ENCODE data around the gene FAM221B.

FAM221B gene, protein sequence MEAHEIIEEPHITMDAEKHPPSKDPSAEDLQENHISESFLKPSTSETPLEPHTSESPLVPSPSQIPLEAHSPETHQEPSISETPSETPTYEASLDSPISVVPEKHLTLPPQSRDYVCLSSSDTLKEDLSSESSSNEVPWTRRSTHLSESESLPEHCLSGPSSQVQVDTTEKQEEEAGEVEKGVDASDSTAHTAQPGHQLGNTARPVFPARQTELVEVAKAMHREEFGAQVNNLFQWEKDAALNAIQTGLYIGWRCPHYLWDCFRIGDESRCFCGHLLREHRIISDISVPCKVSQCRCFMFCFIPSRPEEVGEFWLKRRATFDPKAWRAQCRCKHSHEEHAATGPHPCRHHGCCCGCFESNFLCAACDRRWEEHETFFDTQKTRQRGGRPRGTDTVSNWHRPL

DNA sequence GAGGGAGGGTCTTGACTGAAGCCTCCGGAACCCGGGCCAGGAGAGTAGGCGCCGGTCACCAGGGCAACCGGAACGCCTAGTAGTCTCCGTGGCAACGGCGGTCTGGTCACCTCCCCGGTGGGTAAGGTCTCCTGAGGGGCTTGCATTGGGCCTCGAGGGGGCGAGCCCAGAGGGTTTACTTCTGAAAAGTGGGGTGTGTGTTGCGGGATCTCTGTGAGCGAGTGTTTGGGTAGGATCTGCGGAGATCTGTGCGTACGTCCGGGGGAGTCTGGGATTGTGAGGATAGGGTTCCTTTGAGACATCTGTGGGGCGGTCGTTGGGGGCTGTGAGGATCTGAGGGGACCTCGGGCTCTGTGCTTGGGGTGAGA, at the start of gene FAM221B:
FAM221B (minus strand) TSS at position 17 of the 368 bp plus-strand sequence. CDS start 2,571 bp downstream, outside the sequence.
- no peak for TF ChIP-seq GATA1 (IDR thresholded peaks at IDR 0.05; ENCODE audit: low read depth, low read length)
- TF ChIP-seq POLR2A (IDR thresholded peaks at IDR 0.05; ENCODE audit: low read length), result no peak
- no peak for DNase-seq

DNA sequence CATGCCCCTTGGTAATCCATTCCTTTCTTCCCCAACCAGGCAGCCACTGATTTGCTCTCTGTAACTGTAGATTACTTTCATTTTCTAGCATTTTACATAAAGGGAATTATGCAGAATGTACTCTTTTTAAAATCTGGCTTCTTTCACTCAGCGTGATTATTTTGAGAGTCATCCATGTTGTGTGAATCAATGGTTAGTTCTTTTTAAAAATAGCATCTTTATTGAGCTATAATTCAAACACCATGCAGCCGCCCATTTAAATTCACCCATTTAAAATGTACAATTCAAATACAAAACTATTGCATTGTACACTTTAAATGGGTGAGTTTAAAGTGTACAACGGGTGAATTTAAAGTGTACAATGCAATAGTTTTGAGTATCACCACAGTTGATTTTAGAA, 44.0 kb upstream of the FAM221B start:
- DNase-seq, result no peak
- TF ChIP-seq POLR2A (IDR thresholded peaks at IDR 0.05; ENCODE audit: low read length), result no peak
- TF ChIP-seq GATA1 (IDR thresholded peaks at IDR 0.05; ENCODE audit: low read depth, low read length), result no peak

DNA sequence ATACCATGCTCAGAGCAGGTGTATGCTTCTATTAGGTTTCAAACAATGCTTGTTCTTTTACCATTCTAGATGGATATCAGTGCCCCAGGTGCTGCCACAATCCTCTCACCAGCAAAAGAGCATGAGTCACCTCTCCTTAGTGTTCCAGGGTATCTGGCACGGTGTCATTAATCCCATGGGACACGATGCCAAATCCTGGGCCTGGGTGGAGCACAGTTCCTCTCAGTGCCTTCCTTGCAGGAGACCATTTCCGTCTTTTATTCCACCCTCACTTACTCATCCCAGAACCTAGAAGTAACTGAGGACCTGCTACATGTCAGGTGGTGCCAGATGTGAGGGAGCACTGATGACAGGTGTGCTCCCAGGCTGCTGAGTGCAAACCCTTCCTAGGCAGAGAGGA, 43.0 kb upstream of the FAM221B start:
- DNase-seq, result no peak
- no peak for TF ChIP-seq POLR2A (IDR thresholded peaks at IDR 0.05; ENCODE audit: low read length)
- TF ChIP-seq GATA1 (IDR thresholded peaks at IDR 0.05; ENCODE audit: low read depth, low read length), result no peak

GRCh38 chr9:35870351-35870923, 41.9 kb upstream of the FAM221B start, which contains the start of gene OR13J1:
Gene OR13J1, minus strand, starts transcription at chr9:35870401. Its CDS starts 0 bp downstream, at chr9:35870401.
- TF ChIP-seq POLR2A (IDR thresholded peaks at IDR 0.05; ENCODE audit: low read length) (no peak), GATA1 (IDR thresholded peaks at IDR 0.05; ENCODE audit: low read depth, low read length) (no peak)
- no peak for DNase-seq

DNA sequence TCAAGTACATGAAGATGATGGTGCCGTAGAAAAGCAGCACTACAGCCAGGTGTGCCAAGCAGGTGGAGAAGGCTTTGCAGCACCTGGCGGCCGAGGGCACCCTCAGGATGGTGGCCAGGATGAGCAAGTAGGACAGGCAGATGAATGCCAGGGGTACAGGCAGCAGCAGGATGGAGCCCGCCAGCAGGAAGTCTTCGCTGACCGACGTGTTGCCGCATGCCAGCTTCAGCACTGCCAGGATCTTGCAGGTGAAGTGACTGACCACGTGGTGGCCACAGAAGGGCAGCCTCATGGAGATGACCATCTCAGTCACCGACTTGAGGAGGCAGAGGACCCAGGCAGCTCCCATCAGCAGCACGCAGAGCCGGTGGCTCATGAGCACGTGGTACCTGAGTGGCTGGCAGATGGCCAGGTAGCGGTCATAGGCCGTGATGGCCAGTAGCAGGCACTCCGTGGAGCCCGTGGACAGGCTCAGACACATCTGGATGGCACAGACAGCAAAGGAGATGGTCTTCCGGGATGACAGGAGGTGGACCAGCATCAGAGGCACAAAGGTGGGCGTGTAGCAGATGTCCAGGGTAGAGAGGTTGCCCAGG, 41.2 kb upstream of the FAM221B start:
- no peak for DNase-seq
- no peak for TF ChIP-seq POLR2A (IDR thresholded peaks at IDR 0.05; ENCODE audit: low read length)
- TF ChIP-seq GATA1 (IDR thresholded peaks at IDR 0.05; ENCODE audit: low read depth, low read length), result no peak

GRCh38 chr9:35868933-35869332, 40.4 kb upstream of the FAM221B start:
- no peak for DNase-seq
- no peak for TF ChIP-seq POLR2A (IDR thresholded peaks at IDR 0.05; ENCODE audit: low read length)
- no peak for TF ChIP-seq GATA1 (IDR thresholded peaks at IDR 0.05; ENCODE audit: low read depth, low read length)

DNA sequence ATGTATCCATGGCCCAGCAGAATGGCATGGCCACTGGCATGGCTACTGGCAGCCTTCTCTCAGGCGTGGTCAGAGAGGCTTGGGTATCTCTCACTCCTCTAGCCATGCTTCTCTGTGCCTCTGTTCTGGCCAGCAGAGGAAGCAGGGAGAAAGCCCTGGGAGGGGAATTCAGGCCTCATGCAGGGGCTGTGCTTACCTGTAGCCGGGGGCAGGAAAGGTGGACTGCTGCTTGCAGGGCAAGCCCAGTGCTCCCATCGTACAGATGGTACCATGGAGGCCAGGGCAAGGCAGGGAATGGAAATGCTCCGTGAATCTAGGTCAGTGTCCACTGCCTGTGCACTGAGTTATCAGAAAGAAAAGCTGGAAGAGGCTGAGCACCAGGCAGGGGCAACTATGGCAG, 39.0 kb upstream of the FAM221B start:
- no peak for DNase-seq
- TF ChIP-seq GATA1 (IDR thresholded peaks at IDR 0.05; ENCODE audit: low read depth, low read length), result no peak
- no peak for TF ChIP-seq POLR2A (IDR thresholded peaks at IDR 0.05; ENCODE audit: low read length)

- TF ChIP-seq GATA1 (IDR thresholded peaks at IDR 0.05; ENCODE audit: low read depth, low read length), result no peak
- no peak for TF ChIP-seq POLR2A (IDR thresholded peaks at IDR 0.05; ENCODE audit: low read length)
These were observed 36.2 kb upstream of the FAM221B start for GRCh38 chr9:35864695-35865255.

DNA sequence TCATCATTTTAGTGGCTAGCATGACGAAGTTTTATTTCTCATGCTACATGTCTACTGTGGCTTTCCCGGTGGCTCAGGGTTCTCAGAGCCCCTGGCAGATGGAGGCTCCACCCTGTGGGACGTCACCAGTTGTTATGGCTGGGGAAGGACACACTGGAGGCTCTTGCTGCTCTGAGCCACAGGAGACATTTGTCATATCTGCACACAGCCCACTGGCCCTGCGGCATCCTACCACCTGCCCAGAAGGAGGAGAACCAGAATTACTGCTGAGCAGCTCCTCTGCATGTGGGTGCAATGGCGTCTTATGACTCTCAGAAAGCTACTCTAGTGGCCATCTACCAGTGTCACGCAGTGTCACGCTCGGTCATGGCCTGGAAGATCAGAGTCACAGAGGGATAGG, 35.1 kb upstream of the FAM221B start:
- DNase-seq, result no peak
- no peak for TF ChIP-seq POLR2A (IDR thresholded peaks at IDR 0.05; ENCODE audit: low read length)
- TF ChIP-seq GATA1 (IDR thresholded peaks at IDR 0.05; ENCODE audit: low read depth, low read length), result no peak

More at GRCh38 chr9:35864695-35865255, 36.2 kb upstream of the FAM221B start:
- no peak for DNase-seq

DNA sequence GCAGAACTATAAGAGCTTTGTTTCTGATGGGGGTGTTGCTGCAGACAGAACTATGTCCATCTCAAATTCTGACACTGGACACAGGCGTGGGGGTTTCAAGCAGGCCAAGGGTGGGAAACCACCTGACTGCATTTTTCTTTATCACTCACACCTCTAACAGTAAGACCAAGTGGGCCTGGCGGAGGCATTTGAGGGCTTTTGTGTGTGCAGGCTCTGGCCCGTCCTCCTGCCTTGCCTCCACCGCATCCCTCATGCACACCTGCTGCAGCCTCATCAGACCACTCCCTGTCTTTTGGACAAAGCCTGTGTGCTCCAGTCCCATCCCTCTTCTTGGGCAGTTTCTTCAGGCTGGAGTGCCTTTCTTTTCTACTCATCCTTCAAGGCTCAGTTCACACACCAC, 33.8 kb upstream of the FAM221B start:
- TF ChIP-seq GATA1 (IDR thresholded peaks at IDR 0.05; ENCODE audit: low read depth, low read length) (no peak), POLR2A (IDR thresholded peaks at IDR 0.05; ENCODE audit: low read length) (no peak)
- DNase-seq, result no peak

GRCh38 chr9:35861161-35861897, 32.8 kb upstream of the FAM221B start:
- no peak for TF ChIP-seq GATA1 (IDR thresholded peaks at IDR 0.05; ENCODE audit: low read depth, low read length)
- TF ChIP-seq POLR2A (IDR thresholded peaks at IDR 0.05; ENCODE audit: low read length), result no peak
- no peak for DNase-seq

DNA sequence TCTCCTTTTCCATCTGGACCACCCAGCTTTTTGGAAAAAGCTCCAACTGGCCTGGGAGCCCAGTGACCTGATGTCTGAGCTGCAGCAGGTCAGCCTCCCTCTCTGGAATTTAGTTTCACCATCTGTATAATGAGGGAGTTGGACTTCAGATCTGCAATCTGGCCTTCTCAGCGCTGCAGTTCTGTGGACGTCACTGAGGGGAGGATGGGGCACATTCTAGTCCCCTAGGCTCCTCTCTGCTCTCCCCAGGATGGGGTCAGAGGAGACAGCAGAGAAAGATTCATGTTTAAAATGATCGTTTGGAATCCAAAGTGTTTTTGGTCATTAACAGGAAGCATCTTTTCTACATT, 31.4 kb upstream of the FAM221B start:
- DNase-seq, result no peak
- TF ChIP-seq GATA1 (IDR thresholded peaks at IDR 0.05; ENCODE audit: low read depth, low read length) (no peak), POLR2A (IDR thresholded peaks at IDR 0.05; ENCODE audit: low read length) (no peak)

GRCh38 chr9:35859310-35859989, 30.9 kb upstream of the FAM221B start:
- TF ChIP-seq GATA1 (IDR thresholded peaks at IDR 0.05; ENCODE audit: low read depth, low read length), result no peak
- TF ChIP-seq POLR2A (IDR thresholded peaks at IDR 0.05; ENCODE audit: low read length), result no peak
- DNase-seq, result peak; percentile 16 to 22

Data from erythroblast (primary cell).